Bronchial smooth muscle cell (primary cell): ENCODE results near the gene ANGPTL1. TPM values are rescaled to one million over a fixed set of nuclear protein-coding genes. Genes with fewer than 3 reads are reported as not detected.

Source experiments
- total RNA-seq: library from RNA; depleted of rRNA; stranded (reverse); fragments of >200 nt; gene quantifications from 2 replicates; pipeline ENCODE4 v1.2.1, GENCODE V29; 2014

Gene ANGPTL1, protein sequence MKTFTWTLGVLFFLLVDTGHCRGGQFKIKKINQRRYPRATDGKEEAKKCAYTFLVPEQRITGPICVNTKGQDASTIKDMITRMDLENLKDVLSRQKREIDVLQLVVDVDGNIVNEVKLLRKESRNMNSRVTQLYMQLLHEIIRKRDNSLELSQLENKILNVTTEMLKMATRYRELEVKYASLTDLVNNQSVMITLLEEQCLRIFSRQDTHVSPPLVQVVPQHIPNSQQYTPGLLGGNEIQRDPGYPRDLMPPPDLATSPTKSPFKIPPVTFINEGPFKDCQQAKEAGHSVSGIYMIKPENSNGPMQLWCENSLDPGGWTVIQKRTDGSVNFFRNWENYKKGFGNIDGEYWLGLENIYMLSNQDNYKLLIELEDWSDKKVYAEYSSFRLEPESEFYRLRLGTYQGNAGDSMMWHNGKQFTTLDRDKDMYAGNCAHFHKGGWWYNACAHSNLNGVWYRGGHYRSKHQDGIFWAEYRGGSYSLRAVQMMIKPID
- total RNA-seq = 3.0 and 3.9 TPM in 2 replicates

DNA sequence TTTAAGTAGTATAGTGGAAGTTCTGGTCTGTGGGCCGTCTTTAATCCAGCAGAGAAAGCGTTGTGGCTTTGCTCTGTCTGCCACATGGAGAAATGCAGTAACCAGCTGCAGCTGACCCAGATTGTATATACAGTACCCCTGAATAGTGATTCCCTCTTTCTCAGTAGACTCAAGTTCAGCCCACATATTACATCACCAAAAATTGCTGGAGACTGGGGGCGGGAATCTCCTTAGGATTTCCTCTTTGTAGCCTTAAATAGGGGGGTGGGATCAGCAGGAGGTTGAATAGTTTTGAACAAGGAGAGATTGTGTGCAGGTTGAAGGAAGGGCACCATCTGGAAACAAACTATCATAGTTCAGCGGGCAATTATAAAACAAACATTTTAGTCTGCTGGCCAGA lies at the start of gene ANGPTL1:
Gene ANGPTL1 (minus strand): TSS at position 134 of the 400 bp plus-strand sequence. CDS start 5,301 bp downstream, outside the sequence.

Other genes with a start within 250 kb of the ANGPTL1 start
- 36.7 and 57.4 TPM in 2 replicates for gene RALGPS2, start 145.8 kb downstream of the ANGPTL1 start, total RNA-seq
- gene FAM20B, start 154.8 kb upstream of the ANGPTL1 start, total RNA-seq = 36.6 and 36.9 TPM in 2 replicates
- 28.1 and 34.0 TPM in 2 replicates for gene TOR3A, start 211.0 kb upstream of the ANGPTL1 start, total RNA-seq